NCI-H82 treated with DMSO at 0.1 percent for 48 hours (cell line): ENCODE measurements around the gene UBAC2.
A peak's percentile ranks its signal among the peaks of the same experiment; 100 is the strongest.

Experiments
- DNase-seq: peaks from one replicate; lab custom pipeline; 2025; ENCODE audit not compliant: unreplicated experiment; lab: John Stamatoyannopoulos, UW

Gene UBAC2

GRCh38 chr13:99267927-99268326 lies 67.3 kb downstream of the UBAC2 start:
- no peak for DNase-seq

DNA sequence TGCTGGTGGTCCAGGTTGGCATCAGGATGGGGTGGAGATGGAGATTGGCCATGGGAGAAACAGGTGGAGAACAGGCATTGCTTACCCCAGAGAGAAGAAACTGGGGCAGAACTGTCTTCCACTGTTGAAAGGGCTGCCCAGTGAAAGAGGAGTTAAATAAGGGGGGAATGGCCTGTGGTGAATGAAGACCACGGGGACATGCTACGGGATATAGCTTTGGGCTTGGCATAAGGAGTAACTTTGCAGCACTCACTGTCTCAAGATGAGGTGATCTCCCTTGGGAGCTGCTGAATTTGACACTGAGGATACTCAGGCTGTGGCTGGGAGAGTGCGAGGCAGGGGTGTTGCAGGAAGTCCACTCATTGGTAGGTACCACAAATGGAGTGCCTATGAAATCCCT lies 68.2 kb downstream of the UBAC2 start:
- no peak for DNase-seq

GRCh38 chr13:99269627-99270241 lies 69.1 kb downstream of the UBAC2 start:
- DNase-seq: no peak

DNA sequence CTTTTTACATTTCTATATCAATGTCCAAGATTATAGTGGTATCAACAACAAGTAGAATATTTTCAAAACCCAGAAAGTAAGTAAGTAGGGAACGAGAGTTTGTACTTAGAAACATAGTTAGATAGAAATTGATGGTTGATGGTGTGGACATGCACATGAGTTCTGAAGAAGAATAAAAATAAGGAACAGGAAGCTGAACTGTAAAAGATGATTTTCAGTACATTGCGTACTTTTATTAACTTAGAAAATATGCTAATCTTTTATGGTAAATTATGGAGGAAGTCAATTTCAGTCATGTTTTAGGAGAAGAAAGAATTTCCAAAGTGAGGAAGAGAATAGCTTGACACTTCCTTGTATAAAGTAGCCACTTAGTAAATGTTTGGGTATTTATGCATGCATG lies 69.9 kb downstream of the UBAC2 start:
- DNase-seq: no peak

DNA sequence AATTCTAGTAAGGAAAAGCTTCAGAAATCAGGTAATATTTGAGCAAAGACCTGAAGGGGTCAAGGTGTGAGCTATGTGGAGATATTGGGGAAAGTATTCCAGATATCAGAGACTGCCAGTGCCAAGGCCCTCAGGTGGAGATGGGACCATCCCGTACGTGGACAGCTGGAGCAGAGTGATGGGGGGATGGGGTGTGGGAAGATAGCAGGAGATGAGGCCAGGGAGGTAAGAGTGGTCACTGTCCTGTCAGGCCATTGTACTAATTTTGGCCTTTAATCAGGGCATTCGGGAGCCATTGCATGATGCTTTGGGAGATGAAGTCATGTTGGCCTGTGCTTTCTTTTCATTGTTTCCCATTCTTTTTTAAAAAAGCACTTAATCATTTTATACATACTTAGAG lies 70.6 kb downstream of the UBAC2 start:
- DNase-seq: no peak

GRCh38 chr13:99272481-99272880 lies 71.8 kb downstream of the UBAC2 start:
- no peak for DNase-seq

DNA sequence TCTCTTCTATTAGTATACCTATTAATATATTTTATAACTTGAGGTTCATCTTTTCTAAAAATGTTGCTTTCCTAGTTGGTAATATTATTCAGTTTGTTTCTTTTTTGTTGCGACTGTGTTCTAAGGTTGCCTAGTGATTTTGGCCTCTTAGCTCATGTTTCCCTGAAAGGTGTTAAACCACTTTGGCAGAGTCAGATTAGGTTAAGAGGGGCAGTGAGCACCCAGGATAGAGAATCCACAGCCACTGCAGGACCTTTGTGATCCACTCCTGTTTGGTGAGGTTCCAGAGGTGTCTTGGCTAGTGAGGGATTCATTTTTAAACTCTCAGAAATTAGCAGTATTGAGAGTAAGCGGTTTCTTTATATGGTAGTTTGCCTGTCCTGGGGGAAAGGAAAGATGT lies 72.5 kb downstream of the UBAC2 start:
- DNase-seq: no peak

DNA sequence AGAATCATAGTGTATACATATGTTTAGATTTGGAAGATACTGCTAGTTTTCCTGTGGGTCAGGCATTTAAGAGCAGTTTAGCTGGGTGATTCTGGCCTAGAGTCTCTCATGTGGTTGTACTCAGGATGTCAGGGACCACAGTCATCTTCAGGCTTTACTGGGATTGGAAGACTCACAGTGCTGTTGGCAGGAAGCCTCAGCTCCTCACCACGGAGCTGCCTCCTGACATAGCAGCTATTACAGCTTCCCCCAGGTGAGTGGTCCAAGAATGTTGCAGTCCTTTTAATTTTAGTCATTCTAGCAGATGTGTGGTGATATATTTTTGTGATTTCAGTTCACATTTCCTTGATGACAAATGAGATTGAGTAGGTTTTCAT lies 74.4 kb downstream of the UBAC2 start:
- DNase-seq: no peak

GRCh38 chr13:99276706-99277105 lies 76.1 kb downstream of the UBAC2 start:
- DNase-seq: no peak

GRCh38 chr13:99277629-99278028 lies 77.0 kb downstream of the UBAC2 start:
- DNase-seq: no peak

GRCh38 chr13:99278200-99278599 lies 77.5 kb downstream of the UBAC2 start:
- no peak for DNase-seq

DNA sequence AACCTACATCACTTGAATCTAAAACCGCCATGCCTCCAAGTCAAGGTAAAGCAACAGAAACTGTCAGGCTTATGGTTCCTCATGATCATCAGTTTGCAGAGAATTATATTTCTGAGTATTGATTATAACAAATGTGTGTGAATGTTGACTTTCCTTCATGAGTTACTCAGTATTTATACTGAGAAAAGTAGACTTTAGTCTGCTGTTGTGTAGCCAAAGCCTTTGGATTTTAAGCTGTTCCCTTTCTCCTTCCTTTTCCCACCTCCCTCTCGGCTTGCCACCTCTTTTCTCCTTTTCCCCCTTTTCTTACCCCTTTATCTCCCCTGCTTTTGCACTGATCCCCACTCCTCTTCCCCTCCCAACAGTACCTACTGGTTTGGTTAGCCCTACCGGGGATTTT lies 78.2 kb downstream of the UBAC2 start:
- DNase-seq: no peak

GRCh38 chr13:99279637-99280036 lies 79.0 kb downstream of the UBAC2 start:
- peak; percentile 33 for DNase-seq

DNA sequence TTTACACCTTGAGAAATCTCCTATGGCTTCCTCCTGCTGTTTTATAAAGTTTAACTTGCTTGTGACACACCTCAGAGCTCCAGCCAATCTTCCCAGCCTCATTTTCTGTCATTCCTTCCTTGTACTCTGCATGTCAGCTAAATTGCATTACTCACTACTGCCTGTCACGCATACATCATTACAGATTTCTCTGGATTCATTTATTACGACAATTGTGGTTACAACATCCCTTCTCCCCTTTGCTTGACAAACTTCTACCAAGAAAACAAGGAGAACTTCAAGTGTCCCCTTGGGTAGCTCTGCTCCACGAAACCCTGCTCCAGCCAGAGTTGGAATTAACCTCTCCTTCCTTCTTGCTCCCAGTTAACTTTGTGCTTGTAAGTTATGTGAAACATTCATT lies 79.5 kb downstream of the UBAC2 start:
- no peak for DNase-seq

DNA sequence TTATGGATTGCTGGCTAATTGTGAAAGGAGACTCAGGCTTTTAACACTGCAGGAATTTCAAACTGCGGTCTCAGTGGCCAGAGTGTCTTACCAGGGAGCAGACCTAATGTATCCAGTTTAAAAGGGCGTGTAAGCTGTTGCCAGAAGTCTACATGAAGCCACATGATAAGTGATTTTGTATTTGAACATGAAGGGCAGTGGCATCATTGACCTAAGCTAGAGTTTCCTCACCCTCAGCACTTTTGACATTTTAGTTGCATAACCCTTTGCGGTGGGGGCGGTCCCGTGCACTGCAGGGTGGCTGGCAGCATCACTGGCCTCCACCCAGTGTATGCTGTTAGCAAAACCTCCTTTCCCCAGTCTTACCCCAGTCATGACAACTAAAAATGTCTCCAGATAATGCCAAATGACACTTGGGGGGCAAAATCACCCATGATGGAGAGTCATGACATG lies 81.2 kb downstream of the UBAC2 start:
- DNase-seq: no peak

DNA sequence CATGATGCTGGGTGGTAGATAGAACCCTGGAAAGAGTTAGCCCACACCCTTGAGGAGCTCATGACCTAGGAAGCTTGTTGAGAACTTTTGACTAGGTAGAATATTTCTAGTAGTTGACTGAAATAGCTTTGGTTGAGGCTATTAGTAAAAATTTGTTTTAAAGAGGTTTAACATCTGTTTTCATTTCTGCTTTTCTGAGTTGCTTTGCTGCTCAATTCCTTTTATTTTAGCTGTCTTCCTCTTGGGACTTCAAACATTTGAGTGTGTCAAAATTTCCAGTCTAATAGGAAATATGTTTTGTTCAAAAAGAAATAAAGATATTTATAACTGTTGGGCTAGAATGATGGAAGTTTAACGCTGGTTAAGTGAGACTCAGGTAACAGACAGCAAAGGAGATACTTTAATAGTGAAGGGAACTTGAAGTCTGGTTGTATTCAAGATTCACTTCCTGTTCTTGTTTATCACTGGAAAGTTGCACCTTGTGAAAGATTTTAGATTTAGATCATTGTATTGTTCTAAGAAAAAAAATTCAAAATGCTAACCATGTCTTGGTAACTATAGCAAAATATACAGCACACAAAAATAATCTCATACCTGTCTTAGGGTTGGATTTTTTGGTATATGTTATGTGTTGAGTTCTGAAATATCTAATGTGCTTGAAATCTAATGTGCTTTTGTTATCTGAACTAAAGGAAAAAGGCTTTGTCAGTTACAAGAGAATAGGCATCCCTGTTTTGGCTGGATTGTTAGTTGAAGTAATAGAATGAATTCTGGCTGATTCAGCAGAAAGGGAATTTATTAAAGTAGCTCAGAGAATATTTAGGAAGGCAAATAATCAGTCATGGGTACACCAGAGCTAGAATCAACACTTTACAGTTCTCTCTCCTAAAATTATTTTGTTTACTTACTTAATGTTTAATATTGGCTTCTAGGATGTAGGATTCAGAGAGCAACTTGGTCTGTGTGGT lies 81.9 kb downstream of the UBAC2 start:
- no peak for DNase-seq

GRCh38 chr13:99285432-99286182 lies 85.0 kb downstream of the UBAC2 start:
- no peak for DNase-seq

DNA sequence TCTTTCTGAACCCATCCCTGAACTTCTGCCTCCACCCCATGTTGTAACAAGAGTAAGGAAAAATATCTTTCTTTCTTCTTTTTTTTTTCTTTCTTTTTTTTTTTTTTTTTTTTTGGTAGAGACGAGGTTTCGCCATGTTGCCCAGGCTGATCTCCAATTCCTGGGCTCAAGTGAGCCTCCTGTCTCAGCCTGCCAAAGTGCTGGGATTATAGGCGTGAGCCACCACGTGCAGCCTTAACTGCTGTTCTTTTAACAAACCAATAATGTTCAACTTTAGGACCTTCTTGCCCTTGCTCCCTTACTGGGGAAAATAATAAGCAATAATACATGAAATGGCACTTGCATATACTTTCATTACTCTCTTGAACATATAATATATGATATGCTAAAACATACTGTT lies 86.9 kb downstream of the UBAC2 start:
- no peak for DNase-seq

- no peak for DNase-seq
These were observed 87.4 kb downstream of the UBAC2 start for GRCh38 chr13:99288089-99288488.

DNA sequence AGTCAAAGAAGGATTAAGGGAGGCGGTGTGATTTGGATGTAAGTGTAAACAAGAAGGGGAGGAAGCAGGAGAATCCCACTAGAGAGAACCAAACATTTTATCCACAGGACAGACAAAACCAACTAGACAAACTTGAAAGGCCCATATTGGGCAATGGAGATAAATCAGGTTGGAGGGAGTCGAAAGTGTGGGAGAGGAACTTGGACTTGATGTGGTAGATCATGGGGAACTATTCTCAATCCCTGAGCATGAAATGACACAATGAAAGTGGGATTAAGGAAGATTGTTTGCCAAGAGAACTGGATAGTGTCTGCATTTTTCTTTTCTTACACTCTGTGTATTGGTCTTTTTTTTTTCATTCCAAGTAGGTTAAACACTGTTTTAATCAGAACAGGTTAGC lies 88.6 kb downstream of the UBAC2 start:
- DNase-seq: no peak

DNA sequence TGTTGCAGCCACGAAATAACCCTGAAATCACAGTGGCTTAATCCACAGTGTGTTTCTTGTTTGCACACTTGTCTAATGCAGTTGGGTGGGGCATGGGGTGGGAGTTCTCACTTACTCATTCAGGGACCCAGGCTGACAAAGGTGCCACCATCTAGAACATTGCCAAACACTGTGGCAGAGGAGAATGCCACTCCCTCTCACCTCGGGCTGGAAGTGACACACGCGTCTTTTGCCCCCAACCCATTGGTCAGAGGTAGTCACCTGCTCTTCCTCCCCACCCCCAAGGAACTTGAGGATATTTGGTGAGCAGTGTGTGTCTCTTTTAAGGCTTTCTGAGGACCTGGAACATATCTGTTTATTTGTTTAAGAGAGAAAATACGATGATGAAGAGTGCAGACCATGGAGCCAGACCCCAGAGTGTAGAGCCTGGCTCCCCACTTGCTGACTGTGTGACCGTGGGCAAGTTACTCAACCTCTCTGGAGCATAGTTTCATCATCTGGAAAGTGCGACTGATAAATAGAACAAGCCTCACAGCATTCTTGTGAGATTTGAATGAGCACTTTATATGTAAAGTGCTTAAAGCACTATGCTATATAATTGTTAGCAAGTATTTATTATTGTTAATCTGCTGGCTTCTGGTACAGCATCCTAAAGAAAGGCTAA lies 89.2 kb downstream of the UBAC2 start:
- no peak for DNase-seq
